Endothelial cell of umbilical vein (primary cell): Measurements from ENCODE around the gene UBE2H.

Source experiments
- CTCF ChIP-seq, 2 donors: IDR thresholded peaks; 1 replicate in 1 of 2; 2 replicates in 1 of 2; pipeline ENCODE4 v1.5.1; 2011; ENCODE audit warnings: low read length in 2 of 2, mild to moderate bottlenecking in 2 of 2, moderate library complexity in 2 of 2, control low read depth in 1 of 2, inconsistent platforms in 1 of 2, low read depth in 1 of 2; ENCODE audit not compliant: insufficient read depth in 1 of 2; ENCODE audit errors: extremely low read depth in 1 of 2
- POLR2A ChIP-seq: IDR thresholded peaks from 2 replicates; pipeline ENCODE4 v1.6.1; 2012; ENCODE audit warnings: low read depth, mild to moderate bottlenecking, control low read depth, low read length

GRCh38 chr7:129843365-129843898 lies 109.3 kb downstream of the UBE2H start:
- TF ChIP-seq CTCF (IDR thresholded peaks at IDR 0.05; ENCODE audit: extremely low read depth in 1 of 2, insufficient read depth in 1 of 2, low read depth in 1 of 2, low read length in 2 of 2) (no peak), POLR2A (no peak)
